Stimulated activated CD4-positive, alpha-beta T cell treated with anti-CD3 and anti-CD28 coated beads, Interleukin-15, amount 100 ng/mL, for 48 hours (primary cell): ENCODE data around the gene NPIPA1.
"Not testable (repeated sequence)": the region's sequence is repeated elsewhere in the genome, so short reads cannot be mapped to it uniquely, and the experiment has no call there.

Experiments used
- DNase-seq, 2 donors: peaks; one replicate each; pipeline ENCODE4 v3.0.0-alpha.2; 2020; ENCODE audit warnings: low read depth in 2 of 2

Gene NPIPA1

GRCh38 chr16:14976971-14977736 lies 39.9 kb downstream of the NPIPA1 start:
- not testable (repeated sequence) for DNase-seq

- DNase-seq, result not testable (repeated sequence)
These were observed 41.0 kb downstream of the NPIPA1 start for GRCh38 chr16:14978281-14978680.

- not testable (repeated sequence) for DNase-seq
These were observed 41.7 kb downstream of the NPIPA1 start for GRCh38 chr16:14978908-14979307.

GRCh38 chr16:14981234-14981633 lies 44.0 kb downstream of the NPIPA1 start:
- not testable (repeated sequence) for DNase-seq

- not testable (repeated sequence) for DNase-seq
These were observed 45.3 kb downstream of the NPIPA1 start for GRCh38 chr16:14982521-14982920.

- DNase-seq, result not testable (repeated sequence)
These were observed 50.8 kb downstream of the NPIPA1 start for GRCh38 chr16:14988092-14988491.

GRCh38 chr16:14988661-14989191 lies 51.5 kb downstream of the NPIPA1 start:
- DNase-seq, result not testable (repeated sequence)

- DNase-seq, result not testable (repeated sequence)
These were observed 52.3 kb downstream of the NPIPA1 start for GRCh38 chr16:14989291-14990281.

GRCh38 chr16:14993277-14994151 lies 56.3 kb downstream of the NPIPA1 start:
- DNase-seq, result not testable (repeated sequence)

- DNase-seq, result not testable (repeated sequence)
These were observed 59.5 kb downstream of the NPIPA1 start for GRCh38 chr16:14996702-14997101.

GRCh38 chr16:14998300-14998699 lies 61.1 kb downstream of the NPIPA1 start:
- not testable (repeated sequence) for DNase-seq

GRCh38 chr16:14999845-15000244 lies 62.6 kb downstream of the NPIPA1 start:
- DNase-seq, result not testable (repeated sequence)
